GM19099 (cell line): ENCODE results near the gene CHAT.

Experiments used
- POLR2A ChIP-seq: IDR thresholded peaks from 3 replicates; pipeline ENCODE4 v1.6.1; 2011; ENCODE audit warnings: low read depth; ENCODE audit not compliant: insufficient read length; ENCODE audit errors: extremely low read depth

Gene CHAT

GRCh38 chr10:49661140-49661856 lies 47.5 kb downstream of the CHAT start:
- TF ChIP-seq POLR2A = no peak

GRCh38 chr10:49662169-49662830 lies 48.5 kb downstream of the CHAT start:
- TF ChIP-seq POLR2A = no peak

- no peak for TF ChIP-seq POLR2A
Measured at GRCh38 chr10:49663596-49663995, 49.8 kb downstream of the CHAT start.

GRCh38 chr10:49664006-49664841 lies 50.4 kb downstream of the CHAT start:
- TF ChIP-seq POLR2A = no peak

GRCh38 chr10:49664842-49665355 lies 51.1 kb downstream of the CHAT start:
- no peak for TF ChIP-seq POLR2A

GRCh38 chr10:49666054-49666615 lies 52.3 kb downstream of the CHAT start:
- no peak for TF ChIP-seq POLR2A

GRCh38 chr10:49666685-49667084 lies 52.8 kb downstream of the CHAT start:
- TF ChIP-seq POLR2A = no peak

GRCh38 chr10:49667991-49668390 lies 54.2 kb downstream of the CHAT start:
- TF ChIP-seq POLR2A = no peak

- TF ChIP-seq POLR2A = no peak
Measured at GRCh38 chr10:49668684-49669083, 54.8 kb downstream of the CHAT start.

GRCh38 chr10:49678827-49679479 lies 65.1 kb downstream of the CHAT start:
- TF ChIP-seq POLR2A = no peak

GRCh38 chr10:49679480-49679893 lies 65.7 kb downstream of the CHAT start, which contains the start of gene C10orf53:
C10orf53 (plus strand) TSS chr10:49679651; CDS start chr10:49679698, 47 bp downstream.
- TF ChIP-seq POLR2A = no peak

GRCh38 chr10:49682879-49683278 lies 69.0 kb downstream of the CHAT start:
- no peak for TF ChIP-seq POLR2A

GRCh38 chr10:49686651-49687050 lies 72.8 kb downstream of the CHAT start:
- no peak for TF ChIP-seq POLR2A

- TF ChIP-seq POLR2A = no peak
Measured at GRCh38 chr10:49688261-49688846, 74.5 kb downstream of the CHAT start.
